ENCODE results near the gene MUC6.
"Not testable (repeated sequence)": the region's sequence is repeated elsewhere in the genome, so short reads cannot be mapped to it uniquely, and the experiment has no call there.

The MUC6 gene

GRCh38 chr11:987671-988070 is 48.8 kb downstream of the MUC6 start:
- no peak for DNase-seq (ENCODE audit: low read depth in 2 of 2)

GRCh38 chr11:986952-987305 is 49.6 kb downstream of the MUC6 start:
- no peak for DNase-seq (ENCODE audit: low read depth in 2 of 2)

GRCh38 chr11:986270-986951 is 50.1 kb downstream of the MUC6 start:
- DNase-seq (ENCODE audit: low read depth in 2 of 2) = no peak

- DNase-seq (ENCODE audit: low read depth in 2 of 2) = no peak
These were observed 50.7 kb downstream of the MUC6 start for GRCh38 chr11:985848-986247.

- DNase-seq (ENCODE audit: low read depth in 2 of 2) = no peak
These were observed 51.1 kb downstream of the MUC6 start for GRCh38 chr11:985406-985805.

GRCh38 chr11:984546-984945 is 52.0 kb downstream of the MUC6 start:
- DNase-seq (ENCODE audit: low read depth in 2 of 2) = no peak

GRCh38 chr11:981764-982163 is 54.8 kb downstream of the MUC6 start:
- DNase-seq (ENCODE audit: low read depth in 2 of 2) = no peak

GRCh38 chr11:980438-981357 is 55.8 kb downstream of the MUC6 start:
- no peak for DNase-seq (ENCODE audit: low read depth in 2 of 2)

- DNase-seq (ENCODE audit: low read depth in 2 of 2) = no peak
These were observed 57.7 kb downstream of the MUC6 start for GRCh38 chr11:978781-979180.

- no peak for DNase-seq (ENCODE audit: low read depth in 2 of 2)
These were observed 58.4 kb downstream of the MUC6 start for GRCh38 chr11:977830-978720.

- no peak for DNase-seq (ENCODE audit: low read depth in 2 of 2)
These were observed 59.9 kb downstream of the MUC6 start for GRCh38 chr11:976431-977160.

- no peak for DNase-seq (ENCODE audit: low read depth in 2 of 2)
These were observed 60.7 kb downstream of the MUC6 start for GRCh38 chr11:975827-976226.

GRCh38 chr11:975376-975775 is 61.1 kb downstream of the MUC6 start:
- not testable (repeated sequence) for DNase-seq (ENCODE audit: low read depth in 2 of 2)

- no peak for DNase-seq (ENCODE audit: low read depth in 2 of 2)
These were observed 63.3 kb downstream of the MUC6 start for GRCh38 chr11:973237-973636.

GRCh38 chr11:972523-973211 is 63.9 kb downstream of the MUC6 start:
- DNase-seq (ENCODE audit: low read depth in 2 of 2) = no peak

- no peak for DNase-seq (ENCODE audit: low read depth in 2 of 2)
These were observed 64.7 kb downstream of the MUC6 start for GRCh38 chr11:971731-972365.

- no peak for DNase-seq (ENCODE audit: low read depth in 2 of 2)
These were observed 65.3 kb downstream of the MUC6 start for GRCh38 chr11:971092-971690.

GRCh38 chr11:970319-970871 is 66.1 kb downstream of the MUC6 start:
- DNase-seq (ENCODE audit: low read depth in 2 of 2) = no peak

GRCh38 chr11:969651-970205 is 66.8 kb downstream of the MUC6 start:
- DNase-seq (ENCODE audit: low read depth in 2 of 2) = no peak

Measured in stimulated activated CD4-positive, alpha-beta T cell treated with anti-CD3 and anti-CD28 coated beads, Interleukin-1b, Interleukin-23, amount 100 ng/mL, for 4 hours (primary cell).